GM23248 (cell line): ENCODE results near the gene MRPS7.

Source experiments
- EZH2 ChIP-seq: fragments of 200-600 bp; sonication (generic); IDR thresholded peaks from 2 replicates; pipeline ENCODE4 v1.6.1; 2018; ENCODE audit warnings: antibody characterized with exemption, mild to moderate bottlenecking; ENCODE audit not compliant: insufficient read depth, poor library complexity, severe bottlenecking
- EZH2phosphoT487 ChIP-seq: fragments of 200-600 bp; sonication (generic); IDR thresholded peaks from 2 replicates; pipeline ENCODE4 v1.6.1; 2018; ENCODE audit warnings: antibody characterized with exemption, moderate library complexity, mild to moderate bottlenecking, low read depth; ENCODE audit not compliant: insufficient read depth

- no peak for TF ChIP-seq EZH2
- no peak for TF ChIP-seq EZH2phosphoT487
Measured at GRCh38 chr17:75271955-75272847, 10.5 kb downstream of the MRPS7 start.
